ENCODE results near the gene RCOR2. TPM values are rescaled to one million over a fixed set of nuclear protein-coding genes. Genes with fewer than 3 reads are reported as not detected.
"Not testable (repeated sequence)": the region's sequence is repeated elsewhere in the genome, so short reads cannot be mapped to it uniquely, and the experiment has no call there.

Gene RCOR2
- polyA plus RNA-seq, 4 donors = 10.5 to 14.5 (median 11.6) TPM

- DNase-seq (ENCODE audit: low read depth in 4 of 4, low spot score in 3 of 4) = no peak
These were observed 34.3 kb downstream of the RCOR2 start for GRCh38 chr11:63882555-63883242.

- no peak for DNase-seq (ENCODE audit: low read depth in 4 of 4, low spot score in 3 of 4)
These were observed 36.6 kb downstream of the RCOR2 start for GRCh38 chr11:63880403-63880790.

- no peak for DNase-seq (ENCODE audit: low read depth in 4 of 4, low spot score in 3 of 4)
These were observed 37.2 kb downstream of the RCOR2 start for GRCh38 chr11:63879598-63880402.

GRCh38 chr11:63877658-63878241 is 39.2 kb downstream of the RCOR2 start:
- DNase-seq (ENCODE audit: low read depth in 4 of 4, low spot score in 3 of 4) = no peak

- DNase-seq (ENCODE audit: low read depth in 4 of 4, low spot score in 3 of 4) = no peak
These were observed 40.3 kb downstream of the RCOR2 start for GRCh38 chr11:63876616-63877015.

- DNase-seq (ENCODE audit: low read depth in 4 of 4, low spot score in 3 of 4) = no peak
These were observed 41.4 kb downstream of the RCOR2 start for GRCh38 chr11:63875506-63876065.

- DNase-seq (ENCODE audit: low read depth in 4 of 4, low spot score in 3 of 4) = no peak
These were observed 42.5 kb downstream of the RCOR2 start for GRCh38 chr11:63874511-63874910.

- DNase-seq (ENCODE audit: low read depth in 4 of 4, low spot score in 3 of 4) = no peak
These were observed 43.7 kb downstream of the RCOR2 start for GRCh38 chr11:63873311-63873710.

GRCh38 chr11:63872800-63873197 is 44.2 kb downstream of the RCOR2 start:
- no peak for DNase-seq (ENCODE audit: low read depth in 4 of 4, low spot score in 3 of 4)

- peak in 3 of 4 donors; percentile 45 to 63 (median 57) for DNase-seq (ENCODE audit: low read depth in 4 of 4, low spot score in 3 of 4)
These were observed 44.8 kb downstream of the RCOR2 start for GRCh38 chr11:63871962-63872799.

- DNase-seq (ENCODE audit: low read depth in 4 of 4, low spot score in 3 of 4) = no peak
These were observed 46.4 kb downstream of the RCOR2 start for GRCh38 chr11:63870351-63871140.

- no peak for DNase-seq (ENCODE audit: low read depth in 4 of 4, low spot score in 3 of 4)
These were observed 47.3 kb downstream of the RCOR2 start for GRCh38 chr11:63869683-63870082.

- DNase-seq (ENCODE audit: low read depth in 4 of 4, low spot score in 3 of 4) = no peak
These were observed 47.8 kb downstream of the RCOR2 start for GRCh38 chr11:63869171-63869591.

- DNase-seq (ENCODE audit: low read depth in 4 of 4, low spot score in 3 of 4) = no peak
These were observed 48.4 kb downstream of the RCOR2 start for GRCh38 chr11:63868399-63869064.

- DNase-seq (ENCODE audit: low read depth in 4 of 4, low spot score in 3 of 4) = no peak
These were observed 49.5 kb downstream of the RCOR2 start for GRCh38 chr11:63867511-63867910.

- no peak for DNase-seq (ENCODE audit: low read depth in 4 of 4, low spot score in 3 of 4)
These were observed 50.8 kb downstream of the RCOR2 start for GRCh38 chr11:63866211-63866610.

- DNase-seq (ENCODE audit: low read depth in 4 of 4, low spot score in 3 of 4) = not testable (repeated sequence)
These were observed 53.3 kb downstream of the RCOR2 start for GRCh38 chr11:63863620-63864019.

- DNase-seq (ENCODE audit: low read depth in 4 of 4, low spot score in 3 of 4) = no peak
These were observed 54.0 kb downstream of the RCOR2 start for GRCh38 chr11:63862923-63863322.

All from left renal pelvis (tissue), 4 donors.